ENCODE measurements around the gene CAMK2A. TPM values are rescaled to one million over a fixed set of nuclear protein-coding genes. Genes with fewer than 3 reads are reported as not detected.

Gene CAMK2A
- total and polyA plus RNA-seq, 2 of the 4 experiments (the other 2 are of a cell fraction): 0.18 to 0.19 TPM

DNA sequence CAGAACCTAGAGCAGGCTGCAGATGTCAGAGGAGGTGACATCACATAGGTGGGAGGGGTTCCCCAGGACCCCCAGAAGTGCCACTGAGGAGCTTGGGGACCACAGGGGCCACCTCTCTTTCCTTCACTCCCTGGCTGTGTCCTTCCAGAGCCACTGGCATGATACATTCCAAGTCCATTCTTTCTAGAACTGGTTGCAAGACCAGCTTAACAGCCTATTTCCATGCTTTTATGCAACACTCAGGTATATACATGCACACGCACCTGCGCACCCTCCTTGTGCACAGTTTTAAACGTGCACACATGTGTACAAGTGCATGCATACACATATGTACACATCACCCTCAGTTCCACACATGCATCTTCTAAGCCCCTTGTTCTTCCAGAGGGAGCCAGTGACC is 60.0 kb downstream of the CAMK2A start:
- peaks cover 7% of the 10 kb centered on the region for H3K9me1 ChIP-seq (ENCODE audit: insufficient read depth, low read length)
- TF ChIP-seq SMC3 (IDR thresholded peaks at IDR 0.05; ENCODE audit: low read depth, low read length) (no peak), MXI1 (IDR thresholded peaks at IDR 0.05; ENCODE audit: borderline replicate concordance, low read depth, low read length) (no peak), RAD21 (IDR thresholded peaks at IDR 0.05; ENCODE audit: low read length) (no peak), CHD1 (IDR thresholded peaks at IDR 0.05; ENCODE audit: low read depth, low read length) (no peak), RCOR1 (IDR thresholded peaks at IDR 0.05; ENCODE audit: insufficient replicate concordance, low read length) (no peak)
- H4K20me1 ChIP-seq (ENCODE audit: insufficient read depth, low read length): no peaks in the 10 kb centered on the region
- 66% methylated on average over 3 of the region's 3 CpGs; no CpG with 5 or more reads in 1 of the 2 experiments for WGBS, 2 experiments (ENCODE audit: extremely low coverage in 2 of 2, insufficient read length in 1 of 2)
- in situ Hi-C loops (cut with MboI; ENCODE audit: low sequenced_read_pairs) (no loop called here), intact Hi-C loops (cut with micrococcal nuclease) (no loop called here), dilution Hi-C loops (cut with HindIII; ENCODE audit: low sequenced_read_pairs, unreplicated experiment) (no loop called here)
- H3K4me1 ChIP-seq (ENCODE audit: control insufficient read depth, insufficient read depth, low read length): peaks cover 2% of the 10 kb centered on the region; the same call in 1 of the 2 replicates
- H3K79me1 ChIP-seq (ENCODE audit: low read depth in 1 of 2, low read length in 2 of 2): no peaks in the 10 kb centered on the region
- no peak overlapping the region for H3K18ac ChIP-seq (ENCODE audit: low read depth, low read length)
- H2AFZ ChIP-seq (replicated peaks; ENCODE audit: low read length, poor library complexity): no peak overlapping the region
- no peak overlapping the region for H3K4me2 ChIP-seq (ENCODE audit: low read depth, low read length)
- no peak overlapping the region for H3K4me3 ChIP-seq (ENCODE audit: insufficient read depth, low read depth, low read length)
- H2BK20ac ChIP-seq (ENCODE audit: low read depth, low read length): no peak overlapping the region
- ChIA-PET POLR2A (ENCODE audit: unreplicated experiment) (no interaction called here), CTCF (interaction anchor here (1.3 kb wide), 1 partner anchor 207 kb away, joined by 3 read pairs; no protein-coding TSS in a partner anchor)
- H2BK5ac ChIP-seq (ENCODE audit: low read depth, low read length, poor library complexity, severe bottlenecking): no peak overlapping the region
- H3K56ac ChIP-seq (ENCODE audit: extremely low read depth, insufficient read depth, low read length): no peak overlapping the region
- H3K4ac ChIP-seq (ENCODE audit: low read depth, low read length): no peak overlapping the region
- BruUV-seq (replicated peaks): no TSS peak
- ATAC-seq (ENCODE audit: low read depth): no peak
- H3K9me3 ChIP-seq (ENCODE audit: control insufficient read depth, insufficient read depth, low read length): no peaks in the 10 kb centered on the region
- no peak overlapping the region for H4K91ac ChIP-seq (ENCODE audit: insufficient read depth, low read depth, low read length)
- no peak overlapping the region for H3K14ac ChIP-seq (replicated peaks; ENCODE audit: low read depth, low read length)
- no peaks in the 10 kb centered on the region for H3K36me3 ChIP-seq (ENCODE audit: control insufficient read depth, insufficient read depth, low read length)
- H3K23ac ChIP-seq (ENCODE audit: low read depth, low read length): no peak overlapping the region
- no peak overlapping the region for H2BK120ac ChIP-seq (ENCODE audit: low read depth, low read length)
- DNase-seq: no peak
- H3K9ac ChIP-seq (ENCODE audit: low read depth, low read length): no peak overlapping the region
- H2AK9ac ChIP-seq (replicated peaks; ENCODE audit: low read depth, low read length, poor library complexity): no peak overlapping the region
- no peak overlapping the region for H4K5ac ChIP-seq (ENCODE audit: low read depth, low read length)
- no peak overlapping the region for H2BK15ac ChIP-seq (ENCODE audit: low read depth, low read length)
- no peak overlapping the region for H3K27ac ChIP-seq (ENCODE audit: insufficient read depth, low read length)
- H3K27me3 ChIP-seq (ENCODE audit: control insufficient read depth, insufficient read depth, low read length): no peaks in the 10 kb centered on the region; the same call in 1 of the 2 replicates
- H2AK5ac ChIP-seq (ENCODE audit: low read depth, low read length): no peak overlapping the region
- H4K8ac ChIP-seq (ENCODE audit: low read depth in 2 of 2, low read length in 2 of 2): no peak overlapping the region

Measured in IMR-90 (cell line).